GM18505 (cell line): Measurements from ENCODE around the gene FYCO1.
"Not testable (repeated sequence)": the region's sequence is repeated elsewhere in the genome, so short reads cannot be mapped to it uniquely, and the experiment has no call there.

ENCODE experiments used
- ATAC-seq: cut with Tn5 transposase; IDR thresholded peaks from one replicate; pipeline ENCODE4 v1.9.1; 2021; ENCODE audit not compliant: unreplicated experiment
- POLR2A ChIP-seq: IDR thresholded peaks from 4 replicates; pipeline ENCODE4 v1.6.1; 2011; ENCODE audit warnings: borderline replicate concordance; ENCODE audit not compliant: insufficient read depth, insufficient read length; ENCODE audit errors: extremely low read depth

FYCO1 gene

DNA sequence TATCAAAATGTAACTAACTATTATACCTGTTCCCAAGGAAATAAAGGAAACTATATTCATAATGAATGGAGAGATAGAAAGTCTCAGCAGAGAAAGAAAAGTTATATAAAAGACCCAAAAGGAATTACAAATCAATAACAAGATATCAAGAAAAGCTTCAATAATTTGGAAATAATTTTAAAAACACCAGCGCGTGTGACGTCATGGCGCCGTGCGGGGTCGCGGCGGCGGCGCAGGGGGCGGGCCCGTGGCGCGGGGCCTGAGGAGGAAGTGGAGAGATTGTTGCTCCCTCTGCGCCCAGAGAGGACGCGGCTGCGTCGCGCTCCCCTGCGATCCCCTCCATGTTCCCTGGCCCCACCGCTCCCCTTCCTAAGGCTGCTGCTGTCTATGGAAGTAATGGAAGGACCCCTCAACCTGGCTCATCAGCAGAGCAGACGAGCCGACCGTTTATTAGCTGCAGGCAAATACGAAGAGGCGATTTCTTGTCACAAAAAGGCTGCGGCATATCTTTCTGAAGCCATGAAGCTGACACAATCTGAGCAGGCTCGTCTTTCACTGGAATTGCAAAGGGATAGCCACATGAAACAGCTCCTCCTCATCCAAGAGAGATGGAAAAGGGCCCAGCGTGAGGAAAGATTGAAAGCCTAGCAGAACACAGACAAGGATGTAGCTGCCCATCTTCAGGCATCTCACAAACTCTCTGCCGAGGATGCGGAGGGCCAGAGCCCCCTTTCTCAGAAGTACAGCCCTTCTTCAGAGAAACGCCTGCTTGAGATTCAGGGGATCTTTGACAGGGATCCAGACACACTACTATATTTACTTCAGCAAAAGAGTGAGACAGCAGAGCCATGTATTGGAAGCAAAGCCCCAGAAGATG is 27.5 kb upstream of the FYCO1 start:
- no peak for ATAC-seq
- no peak for TF ChIP-seq POLR2A

DNA sequence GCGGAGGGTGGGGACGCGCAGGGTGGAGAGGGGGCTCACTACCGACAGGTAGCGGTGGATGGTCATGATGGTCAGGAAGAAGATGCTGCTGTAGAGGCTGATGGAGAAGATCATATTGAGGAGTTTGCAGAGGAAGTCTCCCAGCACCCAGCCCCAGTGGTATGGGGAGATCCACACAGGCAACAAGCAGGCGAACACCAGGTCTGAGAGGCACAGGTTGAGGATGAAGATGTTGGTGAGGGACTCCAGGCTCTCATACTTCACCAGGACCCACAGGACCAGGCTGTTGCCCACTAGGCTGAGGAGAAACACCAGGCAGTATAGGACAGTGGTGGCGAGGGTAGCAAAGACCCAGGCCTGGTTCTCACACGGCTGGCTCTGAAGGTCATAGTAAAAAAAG is 25.9 kb upstream of the FYCO1 start:
- ATAC-seq, result no peak
- TF ChIP-seq POLR2A, result no peak

DNA sequence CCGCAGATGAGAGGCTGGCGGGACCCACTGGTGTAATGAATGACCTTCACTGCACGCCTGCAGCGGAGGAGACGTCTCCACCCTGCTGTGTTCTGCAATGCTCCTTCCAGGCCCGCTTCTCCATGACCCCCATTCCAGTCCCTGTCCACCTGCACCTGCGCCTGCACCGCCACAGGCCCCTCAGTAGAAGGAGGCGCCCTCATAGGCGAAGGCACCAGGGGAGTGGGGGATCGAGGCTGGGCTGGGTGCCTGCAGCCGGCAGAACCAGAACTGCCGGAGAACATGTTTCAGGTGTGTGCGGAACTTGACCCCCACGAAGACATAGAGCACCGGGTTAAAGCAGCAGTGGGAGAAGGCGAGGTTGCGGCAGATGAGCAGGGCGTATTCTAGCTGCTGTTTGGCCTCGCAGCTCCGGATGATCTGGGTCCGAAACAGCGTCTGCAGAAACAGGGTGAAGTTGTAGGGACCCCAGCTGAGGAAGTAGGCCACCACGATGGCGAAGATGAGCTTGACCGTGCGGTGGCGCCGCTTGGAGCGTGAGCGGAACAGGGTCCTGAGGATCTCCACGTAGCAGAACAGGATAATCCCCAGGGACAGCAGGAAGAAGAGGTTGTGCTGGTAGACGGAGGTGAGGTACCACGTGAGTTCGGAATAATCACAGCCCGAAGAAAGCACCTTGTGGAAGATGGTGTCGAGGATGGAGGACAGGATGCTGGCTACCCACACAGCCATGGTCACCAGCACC is 25.3 kb upstream of the FYCO1 start:
- no peak for TF ChIP-seq POLR2A
- ATAC-seq, result no peak

DNA sequence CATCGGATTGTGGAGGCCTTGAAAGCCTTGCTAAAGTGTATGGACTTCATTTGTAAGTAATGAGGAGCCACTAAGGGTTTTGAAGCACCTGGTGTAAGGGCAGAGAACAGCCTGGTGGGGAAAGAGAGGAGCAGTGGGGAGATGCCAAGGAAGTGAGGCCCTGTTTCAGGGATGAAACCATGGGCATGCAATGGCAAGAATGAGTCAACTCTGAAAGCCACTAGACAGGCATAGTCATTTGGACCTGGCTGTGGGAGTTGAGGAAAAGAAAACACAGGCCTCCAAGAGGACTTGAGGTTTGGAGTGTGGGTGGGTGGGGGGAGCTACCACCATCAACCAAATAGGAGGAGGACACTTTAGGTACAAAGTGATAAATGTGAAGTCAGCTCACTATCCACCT is 24.1 kb upstream of the FYCO1 start:
- no peak for TF ChIP-seq POLR2A
- ATAC-seq, result no peak

DNA sequence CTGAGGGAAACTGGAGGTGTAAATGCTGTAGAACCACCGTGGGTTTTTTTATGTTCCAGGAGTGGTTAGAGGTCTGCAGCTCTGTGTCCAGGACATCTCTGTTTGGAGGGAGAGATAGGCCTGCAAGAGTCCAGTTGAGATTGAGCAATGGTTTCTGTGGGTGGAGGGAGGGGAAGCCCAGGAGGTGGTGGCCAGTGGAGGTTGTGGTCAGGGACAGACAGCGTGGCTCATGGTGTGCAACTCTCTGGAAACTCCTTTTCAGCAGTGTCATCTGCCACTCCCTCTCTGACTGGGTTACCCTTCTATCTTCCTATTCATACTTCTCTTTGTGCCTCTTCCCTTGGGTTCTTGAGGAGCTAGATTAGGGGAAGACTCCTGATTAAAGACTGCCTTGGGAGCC is 22.1 kb upstream of the FYCO1 start:
- no peak for TF ChIP-seq POLR2A
- no peak for ATAC-seq

DNA sequence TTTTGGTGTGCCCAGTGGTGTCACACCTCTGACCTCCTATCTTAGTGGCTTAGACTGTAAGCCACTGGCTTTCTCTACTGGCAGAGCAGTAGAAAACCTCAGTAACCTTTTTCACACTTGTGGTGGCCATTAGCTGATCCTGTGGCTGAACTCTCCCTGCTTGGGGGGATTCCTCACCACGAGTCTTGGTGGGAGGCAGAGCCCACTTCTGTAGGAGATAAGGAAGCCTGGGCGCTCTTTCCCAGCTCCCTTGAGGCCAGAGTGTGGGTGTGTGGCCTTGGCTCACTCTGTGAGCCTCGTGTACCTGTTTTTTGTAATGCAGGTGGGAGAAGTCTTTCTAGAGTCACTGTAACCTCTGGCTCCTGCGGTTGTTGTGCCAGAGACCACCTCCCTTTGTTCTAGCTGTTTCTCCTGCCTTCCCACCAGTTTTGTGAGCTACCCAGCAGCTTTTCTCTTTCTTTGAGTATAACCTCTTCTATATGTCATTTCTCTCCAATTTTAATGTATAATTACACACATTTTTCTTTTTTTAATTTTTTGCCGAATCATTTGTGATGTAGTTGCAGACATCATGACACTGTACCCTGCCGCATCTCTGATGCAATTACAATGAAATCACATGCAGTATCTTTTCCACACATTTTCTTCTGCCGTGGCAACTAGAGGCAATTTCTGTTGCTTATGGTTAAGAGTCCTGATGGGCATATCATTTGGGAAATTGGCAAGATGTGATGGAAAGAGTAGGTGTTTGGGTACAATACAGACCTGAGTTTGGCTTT is 17.9 kb upstream of the FYCO1 start:
- no peak for ATAC-seq
- no peak for TF ChIP-seq POLR2A

DNA sequence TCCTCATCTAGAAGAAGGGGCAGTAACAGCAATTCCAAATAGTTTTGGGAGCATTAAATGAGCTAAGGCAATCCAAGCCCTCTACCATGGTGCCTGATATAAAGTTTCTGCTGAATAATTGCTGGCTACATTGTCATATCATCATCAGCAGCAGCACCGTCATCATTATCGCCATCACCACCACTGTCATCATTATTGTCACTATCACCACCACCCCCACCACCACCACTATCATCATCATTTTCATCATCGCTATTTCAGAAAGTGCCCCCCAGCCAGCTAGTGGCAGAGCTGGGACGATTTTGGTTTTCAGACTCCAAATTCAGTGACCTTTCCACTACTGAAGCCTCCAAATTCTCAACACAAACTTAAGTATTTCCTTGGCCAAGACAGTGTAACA is 16.6 kb upstream of the FYCO1 start:
- ATAC-seq, result no peak
- TF ChIP-seq POLR2A, result no peak

DNA sequence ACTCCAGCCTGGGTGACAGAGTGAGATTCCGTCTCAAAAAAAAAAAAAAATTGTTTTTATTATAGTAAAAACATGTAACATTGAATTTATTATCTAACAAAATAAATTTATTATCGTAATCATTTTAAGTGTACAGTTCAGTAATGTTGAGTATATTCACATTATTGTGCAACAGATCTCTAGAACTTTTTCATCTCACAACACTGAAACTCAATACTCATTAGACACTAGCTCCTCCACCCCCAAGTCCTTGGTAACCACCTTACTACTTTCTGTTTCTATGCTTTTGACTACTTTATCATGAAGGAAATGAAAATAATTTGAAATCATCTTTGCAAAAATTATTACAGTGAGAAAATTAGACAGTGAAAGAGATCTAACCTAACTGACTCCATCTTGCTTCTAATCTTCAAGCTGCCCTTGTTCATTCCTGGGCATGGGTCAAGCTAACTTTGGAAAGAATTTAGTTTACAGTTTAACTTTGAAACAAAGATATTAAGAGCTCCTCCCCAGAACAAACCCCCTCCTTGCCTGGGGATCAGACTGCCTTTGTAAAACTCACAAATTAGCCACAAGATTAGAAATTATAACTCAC is 15.0 kb upstream of the FYCO1 start:
- ATAC-seq, result no peak
- TF ChIP-seq POLR2A, result no peak

DNA sequence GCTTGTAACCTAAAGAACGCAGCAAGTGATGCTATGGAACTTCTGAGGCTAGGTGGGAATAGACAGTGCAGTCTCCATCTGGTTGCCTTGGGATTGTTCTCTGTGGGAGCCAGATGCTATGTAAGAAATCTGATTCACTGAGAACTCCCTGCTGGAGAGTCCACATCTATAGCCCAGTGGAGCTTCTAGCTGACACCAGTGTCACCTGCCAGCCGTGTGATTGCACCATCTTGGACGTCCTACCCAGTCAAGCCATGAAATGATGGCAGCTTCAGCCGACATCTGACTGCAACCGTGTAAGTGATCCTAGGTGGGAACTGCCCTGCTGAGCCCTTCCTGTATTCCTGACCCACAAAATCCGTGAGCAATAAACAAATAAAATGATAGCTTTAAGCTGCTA is 12.4 kb upstream of the FYCO1 start:
- no peak for ATAC-seq
- no peak for TF ChIP-seq POLR2A

DNA sequence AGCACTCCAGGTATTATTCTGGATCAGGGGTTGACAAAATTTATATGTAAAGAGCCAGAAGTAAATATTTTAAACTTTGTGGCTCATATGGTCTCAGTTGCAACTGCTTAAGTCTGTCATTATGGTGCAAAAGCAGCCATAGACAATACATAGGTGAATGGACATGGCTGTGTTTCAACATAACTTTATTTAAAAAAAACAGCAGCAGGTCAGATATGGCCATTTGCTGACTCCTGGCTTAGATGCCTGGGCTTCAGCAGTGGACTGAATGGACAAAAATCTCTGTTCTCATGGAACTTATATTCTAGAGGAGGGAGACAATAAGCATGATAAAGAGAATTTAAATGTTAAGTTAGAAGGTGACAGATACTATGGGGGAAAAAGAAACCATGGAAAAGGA is 11.7 kb upstream of the FYCO1 start:
- TF ChIP-seq POLR2A, result no peak
- ATAC-seq, result no peak

DNA sequence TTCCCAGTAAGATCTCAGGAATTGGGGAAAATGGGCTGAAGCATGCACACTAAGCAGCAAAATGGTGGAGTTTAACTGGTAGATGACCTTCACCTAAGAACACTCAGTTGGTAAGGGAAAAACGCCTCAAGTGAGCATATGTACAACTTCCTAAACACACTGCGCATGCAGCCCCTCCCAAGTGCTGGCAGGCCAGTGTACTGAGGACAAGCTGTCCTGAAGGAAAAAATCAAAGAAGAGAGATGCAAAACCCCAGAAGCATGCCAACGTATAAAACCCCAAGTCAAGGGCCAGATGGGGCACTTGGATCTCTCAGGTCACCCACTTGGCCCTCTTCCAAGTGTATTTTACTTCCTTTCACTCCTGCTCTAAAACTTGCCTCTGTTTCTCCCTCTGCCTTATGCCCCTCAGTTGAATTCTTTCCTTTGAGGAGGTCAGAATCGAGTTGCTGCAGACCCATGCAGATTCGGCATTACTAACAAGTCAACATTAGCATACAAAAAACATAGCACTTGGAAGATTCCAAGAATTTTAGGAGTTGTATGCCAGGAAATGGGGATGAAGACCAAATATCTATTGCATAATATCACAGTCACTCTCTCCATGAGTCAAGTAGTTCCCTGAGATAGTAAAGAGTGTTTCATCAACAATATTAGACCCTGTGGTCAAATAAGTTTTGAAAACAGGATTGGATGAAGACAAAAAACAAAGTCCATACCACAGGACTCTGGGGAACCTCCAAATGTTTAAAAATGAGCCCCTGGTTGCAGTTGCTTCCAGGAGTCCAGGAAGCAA is 10.8 kb upstream of the FYCO1 start:
- ATAC-seq, result no peak
- no peak for TF ChIP-seq POLR2A

DNA sequence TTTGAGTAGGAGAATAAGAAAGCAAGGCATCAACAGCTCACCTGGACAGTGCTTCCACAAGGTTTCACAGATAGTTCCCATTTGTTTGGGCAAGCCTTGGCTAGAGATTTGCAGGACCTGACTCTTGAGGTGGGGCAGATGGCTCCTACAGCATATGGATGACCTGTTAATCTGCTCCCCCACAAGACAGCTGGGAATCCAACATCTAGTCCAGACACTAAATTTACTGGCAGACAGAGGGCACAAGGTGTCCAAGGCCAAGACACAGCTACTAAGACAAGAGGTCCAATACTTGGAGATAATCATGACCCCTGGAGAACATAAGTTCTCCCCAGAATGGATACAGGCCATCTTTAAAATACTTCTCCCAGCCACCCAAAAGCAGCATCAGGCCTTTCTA is 8.1 kb upstream of the FYCO1 start:
- ATAC-seq, result not testable (repeated sequence)
